GM12874 (cell line): ENCODE measurements around the gene FHIP1B.

Experiments
- CTCF ChIP-seq: IDR thresholded peaks from 2 replicates; pipeline ENCODE4 v1.5.1; 2011; ENCODE audit warnings: low read depth, mild to moderate bottlenecking, control low read depth, low read length, moderate library complexity; ENCODE audit not compliant: insufficient read depth

FHIP1B gene

GRCh38 chr11:6249770-6250555 is 15.5 kb upstream of the FHIP1B start:
- no peak for TF ChIP-seq CTCF

GRCh38 chr11:6248248-6248647 is 13.8 kb upstream of the FHIP1B start:
- TF ChIP-seq CTCF = no peak

GRCh38 chr11:6245536-6245935 is 11.1 kb upstream of the FHIP1B start:
- TF ChIP-seq CTCF = no peak

- TF ChIP-seq CTCF = no peak
Observed at GRCh38 chr11:6241316-6241715, 6.9 kb upstream of the FHIP1B start.

GRCh38 chr11:6240781-6241180 is 6.3 kb upstream of the FHIP1B start:
- no peak for TF ChIP-seq CTCF

GRCh38 chr11:6240139-6240538 is 5.7 kb upstream of the FHIP1B start:
- no peak for TF ChIP-seq CTCF

GRCh38 chr11:6238902-6239301 is 4.5 kb upstream of the FHIP1B start, which contains the start of gene CNGA4:
CNGA4 (plus strand) TSS chr11:6239089; CDS start chr11:6239207, 118 bp downstream.
- no peak for TF ChIP-seq CTCF
